Stimulated activated CD8-positive, alpha-beta memory T cell treated with anti-CD3 and anti-CD28 coated beads, Interleukin-2, amount 100 ng/mL, for 48 hours (primary cell): ENCODE data around the gene ZFYVE27.
"Not testable (repeated sequence)": the region's sequence is repeated elsewhere in the genome, so short reads cannot be mapped to it uniquely, and the experiment has no call there.

Experiments used
- DNase-seq, 2 donors: peaks; one replicate each; pipeline ENCODE4 v3.0.0-alpha.2; 2020; ENCODE audit warnings: low read depth in 2 of 2

The ZFYVE27 gene

GRCh38 chr10:97736902-97737769, at the start of gene ZFYVE27:
Gene ZFYVE27 (plus strand): TSS chr10:97737128. CDS start chr10:97738478, 1,350 bp downstream.
- DNase-seq: peak; percentile 97

GRCh38 chr10:97687785-97688781, 48.8 kb upstream of the ZFYVE27 start:
- no peak for DNase-seq

- no peak for DNase-seq
Measured at GRCh38 chr10:97689559-97690020, 47.3 kb upstream of the ZFYVE27 start.

DNA sequence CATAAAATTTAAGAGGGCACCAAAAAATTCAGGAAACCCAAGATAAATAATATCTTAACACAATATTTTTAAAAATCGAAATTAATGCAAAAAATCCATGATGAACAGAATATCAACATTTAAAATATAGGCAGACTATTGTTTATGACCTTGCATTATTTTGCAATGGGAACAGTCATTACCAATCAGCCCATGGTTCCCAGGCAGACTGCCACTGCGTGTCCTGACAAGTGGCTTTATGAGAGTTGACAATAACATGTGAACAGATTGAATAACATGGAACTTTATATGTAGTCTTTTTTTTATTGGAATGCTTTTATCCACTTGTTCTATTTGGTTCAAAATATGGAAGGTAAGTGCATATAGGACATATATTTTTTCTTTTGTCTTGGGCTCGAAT, 46.8 kb upstream of the ZFYVE27 start:
- no peak for DNase-seq

GRCh38 chr10:97698072-97698655, 38.8 kb upstream of the ZFYVE27 start:
- DNase-seq: not testable (repeated sequence)

DNA sequence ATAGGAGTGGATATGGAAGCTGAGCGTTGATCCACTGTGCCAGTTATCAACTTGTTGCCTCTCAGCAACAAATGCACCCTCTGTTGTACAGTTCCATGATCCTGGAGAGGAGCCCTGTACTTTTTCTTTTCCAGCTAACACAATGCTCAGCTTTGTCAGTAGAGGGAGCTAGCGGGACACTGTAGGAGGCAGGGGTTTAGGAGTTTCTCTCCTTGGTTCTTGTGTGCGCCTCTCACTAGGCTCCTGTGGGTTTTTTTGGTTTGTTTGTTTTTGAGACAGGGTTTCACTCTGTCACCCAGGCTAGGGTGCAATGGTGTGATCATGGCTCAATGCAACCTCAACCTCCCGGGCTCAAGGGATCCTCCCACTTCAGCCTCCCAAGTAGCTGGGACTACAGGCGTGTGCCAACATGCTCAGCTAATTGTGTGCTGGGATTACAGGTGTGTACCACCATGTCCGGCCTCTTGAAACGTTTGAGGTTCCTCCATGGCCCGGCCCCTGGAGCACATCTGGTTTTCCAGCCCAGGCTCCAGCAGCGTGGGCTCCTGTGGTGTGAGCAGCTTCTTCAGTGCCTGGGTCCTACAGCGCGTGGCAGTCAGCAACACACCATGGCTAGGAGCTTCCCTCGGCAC, 35.4 kb upstream of the ZFYVE27 start:
- DNase-seq: no peak

- no peak for DNase-seq
Measured at GRCh38 chr10:97703398-97704067, 33.4 kb upstream of the ZFYVE27 start.

DNA sequence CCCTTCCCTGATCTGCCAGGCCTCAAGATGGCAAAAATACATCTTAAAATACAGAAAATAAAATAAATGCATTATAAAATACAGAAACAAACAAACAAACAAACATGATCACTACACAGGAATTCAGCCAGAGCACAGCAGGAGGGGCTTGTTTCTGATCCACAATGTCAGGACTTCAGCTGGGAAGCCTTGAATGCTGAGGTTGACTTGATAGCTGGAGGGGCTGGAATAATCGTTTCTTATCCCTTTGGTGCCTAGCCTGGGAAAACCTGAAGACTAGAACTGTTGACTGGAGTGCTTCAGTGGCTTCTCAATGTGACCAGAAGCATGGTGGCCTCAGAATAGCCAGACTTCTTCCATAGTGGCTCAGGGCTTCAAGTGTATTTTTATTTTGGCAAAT, 32.6 kb upstream of the ZFYVE27 start:
- DNase-seq: no peak

GRCh38 chr10:97705006-97705670, 31.8 kb upstream of the ZFYVE27 start:
- DNase-seq: no peak

GRCh38 chr10:97707134-97707861, 29.6 kb upstream of the ZFYVE27 start:
- DNase-seq: no peak

DNA sequence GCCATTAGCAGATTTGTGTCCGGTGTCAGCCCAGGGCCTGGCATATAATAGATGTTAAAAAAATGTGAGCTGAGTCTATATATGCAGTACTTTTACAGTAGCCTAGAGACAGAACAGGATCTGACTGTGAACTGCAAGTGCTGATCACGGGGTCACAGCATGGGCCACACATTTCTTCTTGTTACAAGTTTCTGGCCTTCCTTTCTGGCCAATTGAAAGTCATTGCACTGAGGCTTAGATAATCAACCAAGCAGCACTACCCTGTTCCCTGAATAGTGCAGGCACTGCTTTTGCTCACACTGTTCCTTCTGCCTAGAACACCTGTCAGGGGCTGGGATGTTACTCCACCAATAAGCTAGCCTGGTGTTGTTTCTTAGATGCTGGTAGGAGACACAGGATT, 28.8 kb upstream of the ZFYVE27 start:
- no peak for DNase-seq

- DNase-seq: no peak
Measured at GRCh38 chr10:97708976-97709946, 27.7 kb upstream of the ZFYVE27 start.

DNA sequence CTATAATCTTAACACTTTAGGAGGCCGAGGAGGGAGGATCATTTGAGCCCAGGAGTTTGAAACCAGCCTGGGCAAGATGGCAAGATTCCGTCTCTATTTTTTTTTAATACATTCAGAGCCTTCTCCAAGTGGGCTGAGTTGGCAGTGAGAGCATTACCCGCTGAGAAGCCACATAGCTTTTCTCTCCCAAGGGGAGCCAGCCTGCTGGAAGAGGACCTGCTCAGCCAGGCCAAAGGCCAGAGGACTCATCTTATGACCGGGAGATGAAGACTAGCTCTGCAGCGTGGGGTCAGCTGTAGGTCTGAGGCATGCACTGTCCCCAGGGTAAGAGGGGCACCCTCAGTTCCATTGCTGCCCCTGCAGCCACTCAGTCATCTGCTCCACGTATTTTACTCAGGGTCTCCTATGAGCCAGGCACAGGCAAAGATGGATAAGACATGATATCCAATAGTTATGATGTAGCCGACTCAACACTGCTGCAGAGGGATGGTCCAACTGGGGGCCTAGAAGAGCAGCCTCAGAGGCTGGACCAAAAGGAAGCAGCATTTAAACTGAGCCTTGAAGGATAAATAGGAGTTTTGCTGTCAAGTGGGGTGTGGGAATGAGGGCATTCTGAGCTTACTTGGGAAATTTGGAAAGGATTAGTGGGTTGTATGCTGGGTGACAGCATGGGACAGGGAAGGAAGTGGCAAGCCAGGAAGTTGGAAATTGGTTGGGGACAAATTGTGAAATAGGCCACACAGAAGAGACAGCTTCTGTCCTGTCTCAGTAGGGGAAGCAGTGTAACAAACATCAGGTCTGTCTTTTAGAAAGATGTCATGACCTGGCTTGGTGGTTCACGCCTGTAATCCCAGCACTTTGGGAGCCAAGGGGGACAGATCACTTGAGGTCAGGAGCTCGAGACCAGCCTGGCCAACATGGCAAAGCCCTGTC, 25.0 kb upstream of the ZFYVE27 start:
- DNase-seq: no peak

GRCh38 chr10:97713339-97713825, 23.5 kb upstream of the ZFYVE27 start, which contains the start of gene MARVELD1:
Gene MARVELD1 (plus strand): TSS chr10:97713730. CDS start chr10:97713877, 147 bp downstream.
- no peak for DNase-seq

DNA sequence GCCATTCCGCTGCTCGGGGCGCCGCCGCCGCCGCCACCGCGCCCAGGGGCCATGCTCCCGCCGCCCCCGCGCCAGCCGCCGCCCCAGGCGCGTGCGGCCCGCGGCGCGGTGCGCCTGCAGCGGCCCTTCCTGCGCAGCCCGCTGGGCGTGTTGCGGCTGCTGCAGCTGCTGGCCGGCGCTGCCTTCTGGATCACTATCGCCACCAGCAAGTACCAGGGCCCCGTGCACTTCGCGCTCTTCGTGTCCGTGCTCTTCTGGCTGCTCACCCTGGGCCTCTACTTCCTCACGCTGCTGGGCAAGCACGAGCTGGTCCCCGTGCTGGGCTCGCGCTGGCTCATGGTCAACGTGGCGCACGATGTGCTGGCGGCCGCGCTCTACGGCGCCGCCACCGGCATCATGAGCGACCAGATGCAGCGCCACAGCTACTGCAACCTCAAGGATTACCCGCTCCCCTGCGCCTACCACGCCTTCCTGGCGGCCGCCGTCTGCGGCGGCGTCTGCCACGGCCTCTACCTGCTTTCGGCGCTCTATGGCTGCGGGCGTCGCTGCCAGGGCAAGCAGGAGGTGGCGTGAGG, 23.0 kb upstream of the ZFYVE27 start:
- no peak for DNase-seq

GRCh38 chr10:97714401-97715258, 22.3 kb upstream of the ZFYVE27 start:
- DNase-seq: no peak
